Activated effector memory CD4-positive, alpha-beta T cell treated with anti-CD3 and anti-CD28 coated beads, Interleukin-2, amount 50 U/mL, for 16 hours (primary cell): ENCODE data around the gene HMGXB4.

Experiments
- DNase-seq: peaks from one replicate; pipeline ENCODE4 v3.0.0-alpha.2; 2020

HMGXB4 gene

GRCh38 chr22:35329114-35329847 lies 72.0 kb downstream of the HMGXB4 start:
- DNase-seq, result no peak

GRCh38 chr22:35330258-35330861 lies 73.1 kb downstream of the HMGXB4 start:
- peak; percentile 84 for DNase-seq

DNA sequence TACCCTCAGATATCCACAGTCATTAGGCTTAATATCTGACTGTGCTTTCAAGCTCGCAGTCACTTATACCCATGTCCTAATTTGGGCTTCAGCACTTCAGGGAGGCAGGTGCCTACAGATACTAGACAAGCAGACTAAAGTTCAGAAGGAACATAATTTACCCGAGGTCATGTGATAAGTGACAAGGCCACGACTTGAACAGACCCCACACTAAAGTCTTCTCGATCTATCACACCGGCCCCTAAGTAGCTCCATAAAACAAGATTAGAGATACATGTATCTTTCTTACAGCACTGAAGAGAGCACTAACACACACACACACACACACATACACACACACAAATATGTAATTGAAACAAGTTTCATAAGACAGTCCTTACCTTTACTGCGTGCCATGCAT lies 75.0 kb downstream of the HMGXB4 start:
- DNase-seq, result no peak

DNA sequence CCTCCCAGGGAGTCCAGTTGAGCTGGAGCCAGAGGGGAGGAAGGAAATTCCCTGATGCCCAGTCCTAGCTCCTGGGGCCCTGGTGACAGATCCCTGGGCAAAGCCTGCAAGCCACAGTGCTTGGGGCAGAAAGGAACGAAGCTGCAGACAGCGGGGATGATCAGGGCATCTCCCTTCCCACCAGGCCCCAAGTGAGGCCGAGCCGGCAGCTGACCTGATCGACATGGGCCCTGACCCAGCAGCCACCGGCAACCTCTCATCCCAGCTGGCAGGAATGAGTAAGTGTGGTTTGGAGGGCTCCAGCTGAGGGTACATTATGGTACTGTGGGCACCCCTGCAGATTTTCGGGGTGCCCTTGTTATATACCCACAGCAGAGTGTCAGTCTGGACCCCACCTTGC lies 75.9 kb downstream of the HMGXB4 start:
- no peak for DNase-seq

GRCh38 chr22:35334004-35334403 lies 76.7 kb downstream of the HMGXB4 start:
- DNase-seq, result peak; percentile 75

- DNase-seq, result no peak
Observed at GRCh38 chr22:35335468-35335867, 78.2 kb downstream of the HMGXB4 start.

DNA sequence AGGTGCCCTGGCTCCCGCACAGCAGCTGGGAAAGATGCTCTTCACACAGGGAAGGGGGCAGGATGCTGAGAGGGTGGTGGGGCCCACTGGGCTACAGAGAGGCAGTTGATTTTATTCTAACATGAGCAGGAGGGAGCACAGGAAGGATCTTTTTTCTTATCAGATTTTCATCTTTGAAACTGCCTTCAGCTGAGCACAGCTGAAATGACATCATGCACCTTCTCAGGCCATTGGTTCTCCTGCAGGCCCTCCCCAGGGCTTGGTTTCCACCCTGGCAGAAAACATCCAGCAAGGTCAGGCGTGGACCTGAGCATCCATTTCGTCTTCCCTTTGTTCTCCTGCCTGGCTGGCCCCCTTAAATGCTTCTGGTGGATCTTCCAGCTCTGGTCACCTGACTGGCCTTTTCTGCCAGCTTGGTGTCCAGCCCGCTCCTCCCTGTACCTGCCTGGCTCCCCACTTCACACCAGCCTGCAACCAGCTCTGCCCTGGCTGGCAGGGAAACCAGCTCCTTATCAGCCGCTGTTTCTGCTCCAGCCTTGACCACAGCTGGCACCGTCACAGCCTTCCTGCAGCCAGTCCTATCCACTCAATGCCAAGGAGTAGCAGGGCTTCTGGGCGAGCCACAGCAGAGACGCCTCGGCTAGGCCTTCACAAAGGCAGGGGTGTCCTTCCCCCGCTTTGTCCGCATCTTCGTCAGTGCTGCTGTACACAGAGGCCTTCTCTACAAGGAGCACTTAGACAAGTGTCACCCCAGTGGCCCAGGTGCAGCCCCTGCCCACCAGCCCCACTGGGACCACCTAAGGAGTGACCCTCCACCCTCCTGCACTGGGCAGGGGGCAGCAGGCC lies 78.9 kb downstream of the HMGXB4 start:
- DNase-seq, result no peak

DNA sequence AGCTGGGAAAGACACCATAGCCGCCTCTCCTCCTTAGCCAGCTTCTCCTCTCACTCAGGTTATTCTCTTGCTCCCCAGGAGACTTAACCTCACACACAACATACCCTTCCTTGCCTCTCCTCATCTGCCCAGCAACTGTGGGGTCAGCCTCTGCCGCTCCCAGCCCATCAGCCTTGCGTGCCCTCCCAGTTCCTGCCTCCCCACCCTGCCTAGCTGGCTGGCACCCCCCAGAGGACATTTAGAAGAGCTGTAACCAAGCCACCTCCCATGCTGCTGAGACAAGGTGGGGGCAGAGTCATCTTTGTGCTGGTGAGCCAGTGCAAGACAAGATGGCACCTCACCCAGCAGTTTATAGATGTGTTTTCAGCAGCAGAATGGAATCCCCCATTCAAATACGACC lies 80.6 kb downstream of the HMGXB4 start:
- no peak for DNase-seq

DNA sequence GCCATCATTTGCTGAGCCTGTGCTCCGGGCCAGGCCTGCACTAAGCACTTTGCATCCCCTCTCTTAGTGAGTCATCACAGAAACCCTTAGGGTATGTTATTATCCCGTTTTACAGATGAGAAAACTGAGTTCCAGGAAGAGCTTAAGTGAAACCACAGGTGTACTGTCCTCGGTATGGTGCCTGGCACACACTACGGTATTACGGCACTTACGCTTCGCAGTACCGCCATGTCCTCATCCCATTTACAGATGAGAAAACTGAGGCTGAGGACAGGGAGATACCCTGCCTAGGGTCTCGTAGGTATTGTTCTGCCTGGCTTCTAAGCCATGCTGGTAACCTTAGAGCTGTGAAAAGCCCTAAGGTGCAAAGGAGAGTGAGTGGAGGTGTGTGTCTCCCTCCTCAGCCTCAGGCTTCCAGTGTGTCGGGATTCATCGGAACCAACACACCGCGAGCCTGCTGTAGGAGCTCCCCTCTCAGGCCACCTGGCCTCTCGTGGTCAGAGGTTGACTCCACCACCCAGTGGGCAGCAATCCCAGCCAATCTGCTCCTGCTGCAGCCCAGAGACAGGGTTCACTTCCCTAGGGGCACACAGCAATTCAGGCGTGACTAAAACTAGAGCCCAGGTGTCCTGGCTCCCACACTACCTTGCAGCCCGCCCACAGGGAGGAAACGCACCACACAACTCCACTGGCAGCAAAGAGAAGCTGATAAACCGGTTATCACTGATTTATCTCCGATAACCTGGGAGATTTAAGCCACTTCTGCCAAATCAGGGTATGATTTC lies 84.0 kb downstream of the HMGXB4 start:
- DNase-seq, result no peak

DNA sequence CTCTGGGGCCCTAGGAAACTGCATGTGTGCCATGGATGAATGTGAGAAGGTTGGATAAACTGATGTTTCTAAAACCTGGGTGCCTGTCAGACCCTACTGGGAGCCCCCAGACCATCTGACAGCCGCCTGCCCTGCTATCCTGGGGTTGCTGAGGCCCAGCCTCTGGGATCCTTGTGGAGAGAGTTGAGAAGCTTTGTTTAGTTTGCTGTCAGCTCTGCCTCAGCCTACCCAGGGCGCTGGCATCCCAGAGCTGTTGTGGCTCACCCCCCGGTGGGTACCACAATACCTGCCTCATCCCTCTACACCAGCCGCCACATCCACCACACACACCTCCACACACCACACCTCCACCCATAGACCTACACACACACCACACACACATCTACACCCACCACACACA lies 85.1 kb downstream of the HMGXB4 start:
- DNase-seq, result no peak

GRCh38 chr22:35343664-35344550 lies 86.6 kb downstream of the HMGXB4 start:
- DNase-seq, result no peak

GRCh38 chr22:35344956-35345690 lies 87.8 kb downstream of the HMGXB4 start:
- no peak for DNase-seq
